Posterior vena cava (tissue), 2 donors: ENCODE measurements around the gene R3HDM4. TPM values are rescaled to one million over a fixed set of nuclear protein-coding genes. Genes with fewer than 3 reads are reported as not detected.
"Not testable (repeated sequence)": the region's sequence is repeated elsewhere in the genome, so short reads cannot be mapped to it uniquely, and the experiment has no call there.

Experiments used
- DNase-seq: peaks from one replicate; pipeline ENCODE4 v3.0.0-alpha.2; 2020; ENCODE audit warnings: low spot score
- intact Hi-C, 2 donors: fragments of 100-400 bp; cut with DNase I; formaldehyde crosslinking; loops; one replicate each; pipeline versions ENCODE4 v1.14.1 to v1.14.2; 2022 to 2023
- total RNA-seq, 2 donors: library from RNA; stranded (reverse); fragmentation: NEBNext Ultra II Directional; extraction: Animal tissue kit (Norgen Biotek cat#: 25700); gene quantifications; one replicate each; pipeline ENCODE4 v1.2.1, GENCODE V29; 2021
- donor health status: DM: yes; HTN: yes; CAD: no.
- donor health status: DM: yes; HTN: yes; CAD: no.

R3HDM4 gene
- total RNA-seq, 2 donors from 2014 or later, result 36.2 to 41.5 TPM

DNA sequence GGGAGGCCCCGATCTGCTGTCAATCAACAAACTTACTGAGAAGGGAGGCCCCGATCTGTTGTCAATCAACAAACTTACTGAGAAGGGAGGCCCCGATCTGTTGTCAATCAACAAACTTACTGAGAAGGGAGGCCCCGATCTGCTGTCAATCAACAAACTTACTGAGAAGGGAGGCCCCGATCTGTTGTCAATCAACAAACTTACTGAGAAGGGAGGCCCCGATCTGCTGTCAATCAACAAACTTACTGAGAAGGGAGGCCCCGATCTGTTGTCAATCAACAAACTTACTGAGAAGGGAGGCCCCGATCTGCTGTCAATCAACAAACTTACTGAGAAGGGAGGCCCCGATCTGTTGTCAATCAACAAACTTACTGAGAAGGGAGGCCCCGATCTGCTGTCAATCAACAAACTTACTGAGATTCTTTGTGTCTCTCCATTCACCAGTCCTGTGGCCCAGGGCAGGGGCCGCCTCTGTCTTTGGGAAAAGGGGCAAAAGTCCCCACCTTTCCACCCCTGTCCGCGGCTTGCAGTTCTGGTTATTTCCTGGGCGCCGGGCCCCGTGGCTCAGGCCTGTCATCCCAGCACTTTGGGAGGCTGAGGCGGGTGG is 59.3 kb downstream of the R3HDM4 start:
- intact Hi-C loops, result loop anchor here (5.0 to 10.0 kb wide), 2 partner anchors 81 to 131 kb away; partner anchors contain the start of gene WDR18 (in 1 of the 2)
- DNase-seq, result not testable (repeated sequence)

- intact Hi-C loops, result loop anchor here (5.0 to 10.0 kb wide), 2 partner anchors 81 to 132 kb away; partner anchors contain the start of gene WDR18 (in 1 of the 2)
- DNase-seq, result no peak
These were observed 59.9 kb downstream of the R3HDM4 start for GRCh38 chr19:853014-853585.

- intact Hi-C loops, result loop anchor here (5.0 to 10.0 kb wide), 2 partner anchors 80 to 132 kb away; partner anchors contain the start of gene WDR18 (in 1 of the 2)
- no peak for DNase-seq
These were observed 60.6 kb downstream of the R3HDM4 start, which contains the start of gene ELANE for GRCh38 chr19:852136-853013. Gene ELANE (plus strand): TSS chr19:852303. CDS start chr19:852329, 26 bp downstream.

DNA sequence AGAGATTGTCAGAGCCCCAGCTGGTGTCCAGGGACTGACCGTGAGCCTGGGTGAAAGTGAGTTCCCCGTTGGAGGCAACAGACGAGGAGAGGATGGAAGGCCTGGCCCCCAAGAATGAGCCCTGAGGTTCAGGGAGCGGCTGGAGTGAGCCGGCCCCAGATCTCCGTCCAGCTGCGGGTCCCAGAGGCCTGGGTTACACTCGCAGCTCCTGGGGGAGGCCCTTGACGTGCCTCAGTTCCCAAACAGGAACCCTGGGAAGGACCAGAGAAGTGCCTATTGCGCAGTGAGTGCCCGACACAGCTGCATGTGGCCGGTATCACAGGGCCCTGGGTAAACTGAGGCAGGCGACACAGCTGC is 62.1 kb downstream of the R3HDM4 start:
- intact Hi-C loops, result loop anchor here (5.0 to 10.0 kb wide), 2 partner anchors 79 to 134 kb away; partner anchors contain the start of gene WDR18 (in 1 of the 2)
- no peak for DNase-seq

- intact Hi-C loops, result loop anchor here (5.0 to 10.0 kb wide), 2 partner anchors 78 to 134 kb away; partner anchors contain the start of gene WDR18 (in 1 of the 2)
- peak; percentile 98 for DNase-seq
These were observed 62.6 kb downstream of the R3HDM4 start for GRCh38 chr19:850221-850978.

- intact Hi-C loops, DNase-seq: not testable (repeated sequence)
These were observed 63.8 kb downstream of the R3HDM4 start for GRCh38 chr19:849195-849594.

GRCh38 chr19:848386-848921 is 64.6 kb downstream of the R3HDM4 start:
- no peak for DNase-seq
- intact Hi-C loops, result no loop called here

Other genes with a start within 250 kb of the R3HDM4 start
- gene FSTL3, start 236.8 kb downstream of the R3HDM4 start, total RNA-seq, result 100 to 1,000 TPM; 234 to 270 TPM
- gene PRSS57, start 217.8 kb downstream of the R3HDM4 start, total RNA-seq, result not detected
- 100 to 1,000 TPM in 1 of 2 donors, 10 to 100 TPM in 1; 89.6 to 128 TPM for gene PALM, start 204.3 kb downstream of the R3HDM4 start, total RNA-seq
- gene MISP, start 162.1 kb downstream of the R3HDM4 start, total RNA-seq, result under 1 TPM in 1 of 2 donors, not detected in 1; 0.14 TPM
- gene PTBP1, start 115.8 kb downstream of the R3HDM4 start, total RNA-seq, result 100 to 1,000 TPM; 151 to 168 TPM
- gene PLPPR3, start 91.3 kb downstream of the R3HDM4 start, total RNA-seq, result not detected
- under 1 TPM in 1 of 2 donors, not detected in 1; 0.29 TPM for gene AZU1, start 85.4 kb downstream of the R3HDM4 start, total RNA-seq
- under 1 TPM in 1 of 2 donors, not detected in 1; 0.38 TPM for gene PRTN3, start 72.2 kb downstream of the R3HDM4 start, total RNA-seq
- gene ELANE, start 60.9 kb downstream of the R3HDM4 start, total RNA-seq, result 1 to 10 TPM in 1 of 2 donors, under 1 TPM in 1; 0.33 to 2.2 TPM
- 100 to 1,000 TPM; 122 to 297 TPM for gene CFD, start 53.6 kb downstream of the R3HDM4 start, total RNA-seq
- 10 to 100 TPM; 29.4 to 33.6 TPM for gene MED16, start 20.0 kb downstream of the R3HDM4 start, total RNA-seq
- gene RNU6-9, start 19.7 kb downstream of the R3HDM4 start, total RNA-seq, result not detected
- not detected for gene KISS1R, start 4.1 kb upstream of the R3HDM4 start, total RNA-seq
- 1 to 10 TPM; 6.3 to 10.0 TPM for gene ARID3A, start 12.8 kb upstream of the R3HDM4 start, total RNA-seq
- 10 to 100 TPM; 13.4 to 17.2 TPM for gene WDR18, start 71.1 kb upstream of the R3HDM4 start, total RNA-seq
- gene GRIN3B, start 87.2 kb upstream of the R3HDM4 start, total RNA-seq, result under 1 TPM in 1 of 2 donors, not detected in 1; 0.05 TPM
- 10 to 100 TPM; 96.5 to 99.8 TPM for gene TMEM259, start 107.9 kb upstream of the R3HDM4 start, total RNA-seq
- gene RNU6-2, start 108.3 kb upstream of the R3HDM4 start, total RNA-seq, result not detected
- gene CNN2, start 113.4 kb upstream of the R3HDM4 start, total RNA-seq, result 100 to 1,000 TPM in 1 of 2 donors, 10 to 100 TPM in 1; 94.7 to 136 TPM
- gene ABCA7, start 126.9 kb upstream of the R3HDM4 start, total RNA-seq, result 1 to 10 TPM; 4.0 to 4.4 TPM
- gene ARHGAP45, start 153.9 kb upstream of the R3HDM4 start, total RNA-seq, result 10 to 100 TPM in 1 of 2 donors, 1 to 10 TPM in 1; 10.0 to 26.8 TPM
- 100 to 1,000 TPM in 1 of 2 donors, 10 to 100 TPM in 1; 89.9 to 105 TPM for gene POLR2E, start 182.2 kb upstream of the R3HDM4 start, total RNA-seq
- 100 to 1,000 TPM; 176 to 193 TPM for gene GPX4, start 190.8 kb upstream of the R3HDM4 start, total RNA-seq